ENCODE data around the gene CTSD. TPM values are rescaled to one million over a fixed set of nuclear protein-coding genes. Genes with fewer than 3 reads are reported as not detected.

Gene CTSD
- total and polyA plus RNA-seq, 2 of the 8 experiments (the other 6 are each of a cell fraction or from before 2014, with no cell fraction given): 169 to 173 TPM

DNA sequence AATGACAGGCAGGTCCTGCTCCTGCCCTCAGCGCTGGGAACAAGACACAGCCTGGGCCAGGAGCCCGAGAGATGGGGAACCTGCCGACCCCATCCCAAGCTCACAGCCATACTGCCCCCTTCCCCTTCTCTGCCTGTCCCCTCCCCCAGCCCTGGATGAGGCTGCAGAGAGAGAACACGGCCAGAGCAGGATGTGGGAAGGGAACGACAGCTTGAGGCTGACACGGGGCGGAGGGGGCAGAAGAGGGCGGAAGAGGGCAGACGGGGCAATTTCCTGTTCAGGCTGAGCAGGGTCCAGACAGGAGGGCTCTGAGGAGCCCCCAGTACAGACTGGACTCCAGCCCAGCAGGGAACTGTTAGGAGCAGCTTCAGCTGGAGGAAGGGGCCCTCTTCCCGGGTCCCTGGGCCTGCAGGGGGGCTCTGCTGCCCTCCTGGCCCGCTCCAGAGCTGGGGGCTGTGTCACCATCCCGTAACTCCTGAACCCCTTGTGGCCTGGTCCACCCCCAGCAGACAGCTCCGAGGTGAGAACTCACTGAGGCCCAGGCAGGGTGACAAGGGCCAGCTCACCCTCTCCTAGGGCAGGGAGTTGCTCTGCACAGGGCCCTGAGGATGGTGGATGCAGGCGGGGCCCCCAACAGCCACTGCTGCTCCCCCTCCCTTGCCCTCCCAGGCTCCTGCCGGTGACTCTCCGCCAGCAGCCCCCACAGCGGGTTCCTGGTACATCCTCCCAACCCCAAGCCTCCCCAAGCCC, 5.7 kb downstream of the CTSD start (continued):
- TF ChIP-seq, protein P1, sequence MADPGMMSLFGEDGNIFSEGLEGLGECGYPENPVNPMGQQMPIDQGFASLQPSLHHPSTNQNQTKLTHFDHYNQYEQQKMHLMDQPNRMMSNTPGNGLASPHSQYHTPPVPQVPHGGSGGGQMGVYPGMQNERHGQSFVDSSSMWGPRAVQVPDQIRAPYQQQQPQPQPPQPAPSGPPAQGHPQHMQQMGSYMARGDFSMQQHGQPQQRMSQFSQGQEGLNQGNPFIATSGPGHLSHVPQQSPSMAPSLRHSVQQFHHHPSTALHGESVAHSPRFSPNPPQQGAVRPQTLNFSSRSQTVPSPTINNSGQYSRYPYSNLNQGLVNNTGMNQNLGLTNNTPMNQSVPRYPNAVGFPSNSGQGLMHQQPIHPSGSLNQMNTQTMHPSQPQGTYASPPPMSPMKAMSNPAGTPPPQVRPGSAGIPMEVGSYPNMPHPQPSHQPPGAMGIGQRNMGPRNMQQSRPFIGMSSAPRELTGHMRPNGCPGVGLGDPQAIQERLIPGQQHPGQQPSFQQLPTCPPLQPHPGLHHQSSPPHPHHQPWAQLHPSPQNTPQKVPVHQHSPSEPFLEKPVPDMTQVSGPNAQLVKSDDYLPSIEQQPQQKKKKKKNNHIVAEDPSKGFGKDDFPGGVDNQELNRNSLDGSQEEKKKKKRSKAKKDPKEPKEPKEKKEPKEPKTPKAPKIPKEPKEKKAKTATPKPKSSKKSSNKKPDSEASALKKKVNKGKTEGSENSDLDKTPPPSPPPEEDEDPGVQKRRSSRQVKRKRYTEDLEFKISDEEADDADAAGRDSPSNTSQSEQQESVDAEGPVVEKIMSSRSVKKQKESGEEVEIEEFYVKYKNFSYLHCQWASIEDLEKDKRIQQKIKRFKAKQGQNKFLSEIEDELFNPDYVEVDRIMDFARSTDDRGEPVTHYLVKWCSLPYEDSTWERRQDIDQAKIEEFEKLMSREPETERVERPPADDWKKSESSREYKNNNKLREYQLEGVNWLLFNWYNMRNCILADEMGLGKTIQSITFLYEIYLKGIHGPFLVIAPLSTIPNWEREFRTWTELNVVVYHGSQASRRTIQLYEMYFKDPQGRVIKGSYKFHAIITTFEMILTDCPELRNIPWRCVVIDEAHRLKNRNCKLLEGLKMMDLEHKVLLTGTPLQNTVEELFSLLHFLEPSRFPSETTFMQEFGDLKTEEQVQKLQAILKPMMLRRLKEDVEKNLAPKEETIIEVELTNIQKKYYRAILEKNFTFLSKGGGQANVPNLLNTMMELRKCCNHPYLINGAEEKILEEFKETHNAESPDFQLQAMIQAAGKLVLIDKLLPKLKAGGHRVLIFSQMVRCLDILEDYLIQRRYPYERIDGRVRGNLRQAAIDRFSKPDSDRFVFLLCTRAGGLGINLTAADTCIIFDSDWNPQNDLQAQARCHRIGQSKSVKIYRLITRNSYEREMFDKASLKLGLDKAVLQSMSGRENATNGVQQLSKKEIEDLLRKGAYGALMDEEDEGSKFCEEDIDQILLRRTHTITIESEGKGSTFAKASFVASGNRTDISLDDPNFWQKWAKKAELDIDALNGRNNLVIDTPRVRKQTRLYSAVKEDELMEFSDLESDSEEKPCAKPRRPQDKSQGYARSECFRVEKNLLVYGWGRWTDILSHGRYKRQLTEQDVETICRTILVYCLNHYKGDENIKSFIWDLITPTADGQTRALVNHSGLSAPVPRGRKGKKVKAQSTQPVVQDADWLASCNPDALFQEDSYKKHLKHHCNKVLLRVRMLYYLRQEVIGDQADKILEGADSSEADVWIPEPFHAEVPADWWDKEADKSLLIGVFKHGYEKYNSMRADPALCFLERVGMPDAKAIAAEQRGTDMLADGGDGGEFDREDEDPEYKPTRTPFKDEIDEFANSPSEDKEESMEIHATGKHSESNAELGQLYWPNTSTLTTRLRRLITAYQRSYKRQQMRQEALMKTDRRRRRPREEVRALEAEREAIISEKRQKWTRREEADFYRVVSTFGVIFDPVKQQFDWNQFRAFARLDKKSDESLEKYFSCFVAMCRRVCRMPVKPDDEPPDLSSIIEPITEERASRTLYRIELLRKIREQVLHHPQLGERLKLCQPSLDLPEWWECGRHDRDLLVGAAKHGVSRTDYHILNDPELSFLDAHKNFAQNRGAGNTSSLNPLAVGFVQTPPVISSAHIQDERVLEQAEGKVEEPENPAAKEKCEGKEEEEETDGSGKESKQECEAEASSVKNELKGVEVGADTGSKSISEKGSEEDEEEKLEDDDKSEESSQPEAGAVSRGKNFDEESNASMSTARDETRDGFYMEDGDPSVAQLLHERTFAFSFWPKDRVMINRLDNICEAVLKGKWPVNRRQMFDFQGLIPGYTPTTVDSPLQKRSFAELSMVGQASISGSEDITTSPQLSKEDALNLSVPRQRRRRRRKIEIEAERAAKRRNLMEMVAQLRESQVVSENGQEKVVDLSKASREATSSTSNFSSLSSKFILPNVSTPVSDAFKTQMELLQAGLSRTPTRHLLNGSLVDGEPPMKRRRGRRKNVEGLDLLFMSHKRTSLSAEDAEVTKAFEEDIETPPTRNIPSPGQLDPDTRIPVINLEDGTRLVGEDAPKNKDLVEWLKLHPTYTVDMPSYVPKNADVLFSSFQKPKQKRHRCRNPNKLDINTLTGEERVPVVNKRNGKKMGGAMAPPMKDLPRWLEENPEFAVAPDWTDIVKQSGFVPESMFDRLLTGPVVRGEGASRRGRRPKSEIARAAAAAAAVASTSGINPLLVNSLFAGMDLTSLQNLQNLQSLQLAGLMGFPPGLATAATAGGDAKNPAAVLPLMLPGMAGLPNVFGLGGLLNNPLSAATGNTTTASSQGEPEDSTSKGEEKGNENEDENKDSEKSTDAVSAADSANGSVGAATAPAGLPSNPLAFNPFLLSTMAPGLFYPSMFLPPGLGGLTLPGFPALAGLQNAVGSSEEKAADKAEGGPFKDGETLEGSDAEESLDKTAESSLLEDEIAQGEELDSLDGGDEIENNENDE (IDR thresholded peaks at IDR 0.05; ENCODE audit: insufficient replicate concordance, low read length): no peak
